MCF 10A (cell line): Measurements from ENCODE around the gene CDKL5. TPM values are rescaled to one million over a fixed set of nuclear protein-coding genes. Genes with fewer than 3 reads are reported as not detected.

Experiments used
- BruUV-seq: library from RNA; stranded (reverse); fragments of 400-500 nt; replicated peaks from 2 replicates; lab custom pipeline; 2021; lab: Mats Ljungman, UMichigan
- CTCF ChIA-PET: fragments of 300-600 bp; sonication (Branson Sonifier 250); formaldehyde crosslinking; extraction: SDS; loops from one replicate; lab custom pipeline; 2021; ENCODE audit warnings: antibody characterized with exemption, inconsistent platforms; lab: Yijun Ruan, JAX
- POLR2A ChIA-PET: fragments of 300-600, 350-650 bp; sonication (Branson Sonifier 250); formaldehyde crosslinking; extraction: SDS; loops from one replicate; lab custom pipeline; 2020; ENCODE audit warnings: antibody characterized with exemption, inconsistent platforms; lab: Yijun Ruan, JAX
- DNase-seq: peaks from one replicate; pipeline ENCODE4 v3.0.0-alpha.2; 2018; ENCODE audit not compliant: unreplicated experiment
- H3K27ac Mint-ChIP-seq: one replicate; pipeline ENCODE4 v1.8.0; 2022; ENCODE audit warnings: mild to moderate bottlenecking, low read depth, mixed read lengths; ENCODE audit not compliant: unreplicated experiment
- H3K27me3 Mint-ChIP-seq: one replicate; pipeline ENCODE4 v1.8.0; 2022; ENCODE audit warnings: mixed read lengths; ENCODE audit not compliant: insufficient read depth, unreplicated experiment
- H3K36me3 Mint-ChIP-seq: one replicate; pipeline ENCODE4 v1.8.0; 2022; ENCODE audit warnings: mild to moderate bottlenecking, moderate library complexity, mixed read lengths; ENCODE audit not compliant: insufficient read depth, unreplicated experiment
- H3K4me1 Mint-ChIP-seq: one replicate; pipeline ENCODE4 v1.8.0; 2022; ENCODE audit warnings: mixed read lengths; ENCODE audit not compliant: insufficient read depth, unreplicated experiment
- H3K4me3 Mint-ChIP-seq: one replicate; pipeline ENCODE4 v1.8.0; 2022; ENCODE audit warnings: mild to moderate bottlenecking, moderate library complexity, mixed read lengths; ENCODE audit not compliant: unreplicated experiment
- H3K9me3 Mint-ChIP-seq: one replicate; pipeline ENCODE4 v1.8.0; 2022; ENCODE audit warnings: mixed read lengths; ENCODE audit not compliant: unreplicated experiment
- CTCF ChIP-seq: fragments of 200-600 bp; IDR thresholded peaks from one replicate; pipeline ENCODE4 v1.8.0; 2022; ENCODE audit warnings: antibody characterized with exemption, mild to moderate bottlenecking; ENCODE audit not compliant: unreplicated experiment
- intact Hi-C: fragments of 100-400 bp; cut with micrococcal nuclease; formaldehyde crosslinking; loops from 2 replicates; pipeline ENCODE4 v1.14.1; 2022
- total RNA-seq: library from RNA; stranded (reverse); gene quantifications from 2 replicates; pipeline ENCODE4 v1.2.3, GENCODE V29; 2022

CDKL5 gene
- total RNA-seq, 1 experiment from 2014 or later: 8.2 TPM

DNA sequence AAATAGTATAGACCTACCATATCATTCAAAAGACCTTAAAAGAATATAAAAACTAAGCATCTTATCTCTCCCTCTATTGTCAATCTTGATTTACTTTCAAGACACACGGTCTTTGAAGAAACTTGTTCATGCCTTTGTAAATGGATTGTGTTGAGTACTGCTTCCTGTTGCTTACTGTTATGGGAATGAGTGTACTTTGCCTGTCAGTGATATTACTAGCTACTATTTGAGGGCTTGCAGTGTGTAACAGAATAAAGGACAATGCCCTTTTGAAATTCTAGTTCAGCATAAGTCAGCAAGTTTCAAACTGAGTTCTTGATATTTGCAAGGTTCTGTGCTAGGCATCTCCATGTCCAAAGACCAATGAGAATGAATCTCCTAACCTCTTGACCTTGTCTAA lies 36.0 kb downstream of the CDKL5 start:
- no peaks in the 10 kb centered on the region for H3K9me3 Mint-ChIP-seq
- no peak for DNase-seq

DNA sequence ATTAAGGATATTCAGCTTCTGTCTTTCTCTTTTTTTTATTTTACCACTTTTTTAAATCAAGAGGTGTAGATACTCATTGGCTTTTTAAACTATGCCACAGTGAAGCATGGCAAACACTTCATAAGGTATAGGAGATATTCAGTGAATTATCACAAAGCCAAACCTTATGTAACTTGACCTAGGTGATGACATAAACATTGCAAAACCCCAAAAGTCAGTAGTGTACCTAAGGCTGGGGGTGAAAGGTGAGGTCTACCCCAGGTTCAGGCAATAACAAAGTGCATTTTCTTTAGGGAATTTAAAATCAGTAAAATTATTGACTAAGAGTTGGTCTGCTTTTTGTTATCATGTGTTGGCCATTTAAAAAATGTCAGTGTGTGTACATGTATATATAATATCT lies 39.1 kb downstream of the CDKL5 start:
- no peak for TF ChIP-seq CTCF
- Mint-ChIP-seq H3K4me1 (no peaks in the 10 kb centered on the region), H3K27ac (no peak overlapping the region), H3K9me3 (peaks cover 8% of the 10 kb centered on the region), H3K36me3 (no peaks in the 10 kb centered on the region), H3K27me3 (no peaks in the 10 kb centered on the region), H3K4me3 (no peak overlapping the region)
- ChIA-PET POLR2A (no interaction called here), CTCF (no interaction called here)
- BruUV-seq: no TSS peak
- peak; percentile 1 for DNase-seq
- intact Hi-C loops: no loop called here

More for the DNA sequence above, 36.0 kb downstream of the CDKL5 start:
- H3K36me3 Mint-ChIP-seq: peaks cover 6% of the 10 kb centered on the region
- H3K4me1 Mint-ChIP-seq: no peaks in the 10 kb centered on the region
- ChIA-PET CTCF (no interaction called here), POLR2A (no interaction called here)
- intact Hi-C loops: no loop called here
- BruUV-seq: no TSS peak
- H3K27me3 Mint-ChIP-seq: no peaks in the 10 kb centered on the region
- TF ChIP-seq CTCF: no peak
- no peak overlapping the region for H3K4me3 Mint-ChIP-seq
- H3K27ac Mint-ChIP-seq: no peak overlapping the region

GRCh38 chrX:18465051-18465450 lies 39.6 kb downstream of the CDKL5 start:
- TF ChIP-seq CTCF: no peak
- H3K36me3 Mint-ChIP-seq: no peaks in the 10 kb centered on the region
- intact Hi-C loops: no loop called here
- no TSS peak for BruUV-seq
- H3K27me3 Mint-ChIP-seq: no peaks in the 10 kb centered on the region
- peaks cover 8% of the 10 kb centered on the region for H3K9me3 Mint-ChIP-seq
- CTCF ChIA-PET: no interaction called here
- POLR2A ChIA-PET: no interaction called here
- DNase-seq: no peak
- H3K27ac Mint-ChIP-seq: no peak overlapping the region
- H3K4me1 Mint-ChIP-seq: no peaks in the 10 kb centered on the region
- no peak overlapping the region for H3K4me3 Mint-ChIP-seq

- ChIA-PET POLR2A (no interaction called here), CTCF (interaction anchor here (0.6 to 0.8 kb wide), 2 partner anchors 8 to 208 kb away, joined by 3 read pairs; no protein-coding TSS in a partner anchor)
- H3K4me3 Mint-ChIP-seq: no peak overlapping the region
- no peaks in the 10 kb centered on the region for H3K36me3 Mint-ChIP-seq
- BruUV-seq: no TSS peak
- no peak for TF ChIP-seq CTCF
- peaks cover 8% of the 10 kb centered on the region for H3K9me3 Mint-ChIP-seq
- no peaks in the 10 kb centered on the region for H3K27me3 Mint-ChIP-seq
- intact Hi-C loops: no loop called here
- H3K27ac Mint-ChIP-seq: no peak overlapping the region
- DNase-seq: no peak
- no peaks in the 10 kb centered on the region for H3K4me1 Mint-ChIP-seq
These were observed 43.2 kb downstream of the CDKL5 start for GRCh38 chrX:18468599-18468998.
